Measurements from ENCODE around the gene PIRT.

Gene PIRT

DNA sequence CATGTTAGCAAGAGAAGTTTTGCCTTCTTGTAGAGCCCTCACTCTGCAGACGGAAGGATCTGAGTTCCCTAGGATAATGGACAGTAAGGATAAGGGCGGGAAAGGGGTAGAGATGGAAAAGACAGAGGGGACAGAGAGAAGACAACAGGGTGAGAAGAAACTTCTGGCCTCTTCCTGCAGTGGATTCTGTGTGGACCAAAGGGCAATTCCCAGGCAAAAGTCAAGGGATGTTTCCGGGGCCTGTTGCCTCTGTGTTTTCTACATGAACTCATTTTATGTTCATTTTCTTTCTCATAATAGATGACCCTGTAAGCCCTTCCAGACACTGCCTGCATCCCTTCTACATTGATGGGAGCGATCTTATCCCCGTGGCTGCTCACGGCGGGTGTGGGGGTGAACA, 33.3 kb downstream of the PIRT start:
- no peak for TF ChIP-seq ZNF274 (IDR thresholded peaks at IDR 0.05; ENCODE audit: low read depth, low read length)
- H3K4me3 ChIP-seq (ENCODE audit: low read length) = no peak overlapping the region

DNA sequence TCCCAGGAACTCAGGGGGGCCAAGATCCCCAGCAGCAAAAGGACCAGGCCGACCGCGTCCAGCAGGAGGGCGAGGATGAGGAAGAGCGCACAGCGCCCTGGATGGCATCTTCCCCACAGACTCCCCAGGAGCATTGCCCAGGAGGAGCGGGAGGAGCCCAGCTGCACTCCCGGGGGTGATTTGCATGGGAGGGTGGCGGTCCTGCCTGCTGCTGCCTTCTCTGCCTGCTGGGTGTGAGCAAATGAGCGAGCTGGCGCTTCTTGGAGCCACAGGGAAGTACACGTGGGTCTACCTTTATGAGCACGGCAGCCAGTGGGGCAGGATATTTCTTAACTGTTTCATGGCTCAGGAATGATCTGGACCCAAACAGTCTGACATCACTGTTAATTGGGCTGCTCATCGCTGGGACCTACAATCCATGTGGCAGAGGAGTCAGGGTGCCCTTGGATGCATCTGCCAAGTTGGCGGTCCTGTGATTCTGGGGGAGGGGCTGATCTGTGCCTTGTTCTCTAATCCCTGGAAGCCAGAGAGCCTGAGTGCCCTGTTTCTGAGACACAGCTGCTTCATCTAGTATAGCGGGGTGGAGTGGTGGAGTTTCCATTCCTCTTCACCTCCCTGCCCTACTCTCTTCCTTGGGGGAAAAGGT, 33.9 kb downstream of the PIRT start, which contains the start of gene TMEM238L:
Gene TMEM238L, minus strand, starts transcription at position 270 of the 646 bp plus-strand sequence. Its CDS starts 136 bp downstream, at position 134.
- H3K4me3 ChIP-seq (ENCODE audit: low read length) = no peak within 1 kb of the TSS
- TF ChIP-seq ZNF274 (IDR thresholded peaks at IDR 0.05; ENCODE audit: low read depth, low read length) = no peak

DNA sequence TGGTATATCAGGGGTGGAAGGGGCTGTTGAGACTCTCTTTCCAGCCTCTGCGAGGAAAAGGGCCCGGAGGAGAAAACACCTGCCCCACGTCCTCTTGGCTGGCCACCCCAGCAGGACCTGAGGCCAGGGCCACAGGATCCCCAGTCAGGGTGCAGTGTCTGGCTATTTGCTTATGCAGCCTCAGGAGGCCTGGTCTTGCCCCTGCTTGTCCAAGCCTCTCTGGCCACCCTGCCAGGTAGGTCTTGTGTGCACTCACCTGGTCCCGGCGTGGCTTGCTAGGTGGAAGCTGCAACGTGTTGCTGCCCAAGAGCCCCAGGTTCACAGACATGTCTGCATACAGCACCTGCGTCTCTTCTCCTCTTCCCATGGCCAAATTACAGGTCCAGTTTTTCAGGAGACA, 34.5 kb downstream of the PIRT start:
- H3K4me3 ChIP-seq (ENCODE audit: low read length) = no peak overlapping the region
- TF ChIP-seq ZNF274 (IDR thresholded peaks at IDR 0.05; ENCODE audit: low read depth, low read length) = no peak

DNA sequence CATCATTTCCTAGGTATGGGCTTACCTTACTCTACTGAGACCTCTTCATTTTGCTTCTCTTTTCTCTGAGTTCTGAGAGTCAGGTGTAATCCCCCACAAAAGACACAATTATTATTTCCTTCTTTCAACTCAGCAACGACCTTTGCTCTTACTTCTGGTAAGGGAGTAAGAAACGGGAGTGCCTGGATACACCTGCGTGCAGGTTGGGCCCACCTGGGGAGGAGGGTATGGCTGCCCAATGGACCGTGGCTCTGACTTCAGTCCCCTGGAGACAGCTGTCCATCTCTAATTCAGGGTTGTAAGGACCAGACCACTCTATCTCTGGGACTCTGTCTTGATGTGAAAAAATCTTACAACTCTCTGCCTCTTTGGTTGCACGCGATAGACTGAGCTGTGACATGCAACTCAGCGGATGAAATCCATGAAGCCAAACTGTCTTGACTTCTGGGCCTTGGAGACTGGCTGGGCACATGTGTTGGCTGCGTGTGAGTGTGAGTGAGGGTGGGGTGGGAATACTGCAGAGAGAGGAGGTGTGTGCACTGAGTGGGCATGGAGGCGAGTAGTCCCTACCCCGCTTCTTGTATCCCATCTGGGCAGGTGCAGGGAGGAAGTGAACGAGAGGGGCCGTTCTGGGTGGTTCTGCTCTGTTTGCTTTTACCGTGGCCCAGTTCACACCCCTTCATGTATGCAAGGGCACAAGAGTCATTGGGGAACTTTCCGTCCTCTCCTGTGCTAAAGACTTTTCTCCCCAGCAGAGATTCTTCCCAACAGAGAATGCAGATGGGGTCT, 35.2 kb downstream of the PIRT start:
- TF ChIP-seq ZNF274 (IDR thresholded peaks at IDR 0.05; ENCODE audit: low read depth, low read length) = no peak
- no peak overlapping the region for H3K4me3 ChIP-seq (ENCODE audit: low read length)

DNA sequence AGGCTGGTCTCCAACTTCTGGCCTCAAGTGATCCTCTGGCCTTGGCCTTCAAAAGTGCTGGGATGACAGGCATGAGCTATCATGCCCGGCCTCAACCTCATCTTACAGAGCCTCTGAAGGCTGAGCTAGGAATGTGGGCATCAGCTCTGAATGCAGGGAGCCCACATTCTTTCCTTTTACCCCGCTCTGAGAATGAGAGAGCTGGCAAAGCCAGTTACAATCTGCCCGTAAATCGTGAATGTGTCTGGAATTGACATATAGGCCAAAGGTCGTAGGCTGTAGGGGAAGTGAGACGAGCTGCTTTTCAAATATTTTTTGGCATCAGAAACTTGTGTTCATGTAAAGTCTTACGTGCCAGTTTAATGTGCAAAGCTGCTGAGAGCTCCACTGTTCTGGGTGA, 38.5 kb downstream of the PIRT start:
- TF ChIP-seq ZNF274 (IDR thresholded peaks at IDR 0.05; ENCODE audit: low read depth, low read length) = no peak
- no peak overlapping the region for H3K4me3 ChIP-seq (ENCODE audit: low read length)

DNA sequence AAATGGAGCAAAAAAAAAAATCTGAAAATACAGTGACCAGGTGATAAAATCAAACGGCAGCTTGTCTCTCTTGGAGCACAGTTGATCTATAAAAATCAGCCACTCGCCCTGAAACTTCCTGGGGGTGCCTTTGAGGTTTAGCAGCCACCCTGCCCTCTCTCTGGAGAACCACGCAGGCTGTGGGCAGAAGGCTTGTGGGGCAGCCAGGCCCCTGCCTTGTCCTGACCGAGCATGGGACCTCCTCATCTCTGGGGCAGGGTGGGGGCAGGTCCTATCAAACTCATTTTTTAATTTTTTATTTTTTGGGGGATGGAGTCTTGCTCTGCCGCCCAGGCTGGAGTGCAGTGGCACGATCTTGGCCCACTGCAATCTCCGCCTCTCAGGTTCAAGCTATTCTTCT, 39.0 kb downstream of the PIRT start:
- no peak for TF ChIP-seq ZNF274 (IDR thresholded peaks at IDR 0.05; ENCODE audit: low read depth, low read length)
- H3K4me3 ChIP-seq (ENCODE audit: low read length) = no peak overlapping the region

DNA sequence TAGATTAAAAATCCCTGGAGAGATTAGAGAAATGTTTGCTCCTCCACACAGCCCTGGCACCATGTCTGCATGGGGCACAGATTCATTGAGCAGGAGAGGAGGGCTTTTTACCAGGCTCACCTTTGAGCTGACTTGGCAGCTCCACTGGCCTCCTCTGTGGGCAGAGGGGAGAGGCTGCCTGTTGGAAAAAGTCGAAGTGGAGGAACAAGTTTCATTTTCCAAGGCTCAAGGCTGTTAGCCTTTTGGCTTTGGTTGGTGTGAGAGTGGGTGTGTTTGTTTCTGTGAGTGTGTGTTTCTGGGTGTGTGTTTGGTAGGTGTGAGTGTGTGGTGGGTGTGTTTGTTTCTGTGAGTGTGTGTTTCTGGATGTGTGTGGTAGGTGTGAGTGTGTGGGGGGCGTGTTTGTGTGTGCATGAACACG, 39.5 kb downstream of the PIRT start:
- TF ChIP-seq ZNF274 (IDR thresholded peaks at IDR 0.05; ENCODE audit: low read depth, low read length) = no peak

DNA sequence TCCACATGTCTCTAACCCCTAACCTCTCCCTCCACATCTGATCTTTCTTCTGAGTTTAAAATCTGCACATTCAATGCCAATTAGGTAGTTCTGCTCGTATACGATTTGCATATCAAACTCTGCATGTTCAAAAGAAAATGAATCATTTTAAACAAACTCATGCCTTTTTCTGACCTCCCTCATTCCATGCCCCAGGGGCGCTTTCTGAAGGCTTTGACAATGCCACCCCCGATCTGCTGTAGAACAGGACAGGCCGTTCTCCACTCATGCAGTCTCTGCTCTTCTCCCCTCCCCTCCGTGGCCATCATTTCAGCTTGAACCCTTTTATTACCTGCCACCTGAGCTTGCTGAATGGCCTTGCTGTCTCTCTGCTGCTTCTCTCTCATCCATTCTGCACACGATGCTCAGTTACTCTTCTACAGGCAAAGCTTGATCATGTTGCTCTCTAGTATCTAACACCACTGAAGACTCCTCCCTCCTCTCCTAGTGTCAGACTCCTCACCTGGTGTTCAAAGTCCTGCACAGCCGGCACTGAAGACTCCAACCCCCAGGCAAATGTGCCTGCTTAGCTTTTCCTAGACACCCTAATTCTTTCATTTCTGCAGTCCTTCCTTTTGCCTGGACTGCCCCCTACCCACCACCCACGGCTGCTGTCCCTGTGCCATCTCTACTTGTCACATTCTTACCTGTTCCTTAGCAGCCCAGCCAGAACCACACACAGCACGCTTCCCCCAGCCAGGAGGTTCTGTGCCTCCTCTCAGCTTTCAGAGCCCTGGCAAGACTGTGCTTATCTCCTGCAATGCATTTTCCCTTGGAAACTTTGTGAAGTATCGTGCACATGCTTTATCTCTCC, 40.2 kb downstream of the PIRT start:
- H3K4me3 ChIP-seq (ENCODE audit: low read length) = no peak overlapping the region
- no peak for TF ChIP-seq ZNF274 (IDR thresholded peaks at IDR 0.05; ENCODE audit: low read depth, low read length)

More for the DNA sequence above, 39.5 kb downstream of the PIRT start:
- no peak overlapping the region for H3K4me3 ChIP-seq (ENCODE audit: low read length)

DNA sequence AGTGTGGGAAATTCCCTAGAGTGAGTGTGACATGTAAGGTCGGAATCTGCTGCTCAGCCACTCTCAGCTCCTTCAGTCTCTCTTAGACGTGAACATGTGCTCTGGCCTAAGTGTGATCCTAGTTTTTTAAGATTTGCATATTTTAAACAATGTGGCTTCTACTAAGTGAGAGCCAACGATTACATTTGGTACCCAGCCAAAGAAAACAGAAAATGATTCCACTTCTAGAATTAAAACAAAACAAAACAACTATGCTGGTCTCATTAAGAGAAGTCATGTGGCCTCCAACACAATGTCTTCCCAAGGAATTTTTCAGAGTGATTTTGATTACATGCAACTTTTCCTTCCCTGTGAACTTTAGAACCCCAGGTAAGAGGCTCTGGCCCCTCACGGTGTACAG, 44.1 kb downstream of the PIRT start:
- no peak for TF ChIP-seq ZNF274 (IDR thresholded peaks at IDR 0.05; ENCODE audit: low read depth, low read length)
- no peak overlapping the region for H3K4me3 ChIP-seq (ENCODE audit: low read length)

DNA sequence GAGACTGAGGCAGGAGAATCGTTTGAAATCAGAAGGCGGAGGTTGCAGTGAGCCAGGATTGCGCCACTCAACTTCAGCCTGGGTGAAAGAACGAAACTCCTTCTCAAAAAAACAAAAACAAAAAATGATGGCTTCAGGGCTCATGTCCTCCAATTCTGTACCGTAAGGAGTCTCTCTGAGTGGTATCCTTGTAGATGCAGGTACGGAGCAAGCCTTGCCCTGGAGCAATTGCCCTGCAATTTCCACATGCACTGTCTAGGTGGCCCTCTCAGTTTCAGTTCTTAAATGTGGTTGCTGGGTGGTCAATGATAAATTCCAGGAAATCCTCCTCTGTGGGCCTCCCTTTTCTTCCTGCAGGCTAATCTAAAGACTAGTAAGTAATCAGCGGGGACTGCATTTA, 44.6 kb downstream of the PIRT start:
- TF ChIP-seq ZNF274 (IDR thresholded peaks at IDR 0.05; ENCODE audit: low read depth, low read length) = no peak
- no peak overlapping the region for H3K4me3 ChIP-seq (ENCODE audit: low read length)

DNA sequence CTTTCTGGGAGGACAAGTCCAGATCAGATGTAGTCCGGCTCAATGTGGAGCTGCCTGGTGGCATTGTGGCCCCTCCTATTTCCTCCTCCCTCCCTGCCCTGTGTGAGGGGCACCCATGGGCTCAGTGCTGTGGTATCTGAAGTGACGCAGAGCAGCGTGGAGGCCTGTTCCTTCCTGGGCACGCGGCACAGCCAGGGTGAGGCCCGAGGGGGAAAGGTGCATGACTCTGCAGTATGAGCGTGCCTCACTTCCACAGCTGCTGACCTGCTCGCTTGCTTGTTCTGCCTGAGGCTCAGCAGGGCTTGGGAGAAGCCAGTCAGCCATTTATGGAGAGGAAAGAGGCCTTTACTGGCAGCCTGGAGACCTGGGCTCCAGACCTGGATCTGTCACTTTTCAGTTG, 45.7 kb downstream of the PIRT start:
- H3K4me3 ChIP-seq (ENCODE audit: low read length) = no peak overlapping the region
- no peak for TF ChIP-seq ZNF274 (IDR thresholded peaks at IDR 0.05; ENCODE audit: low read depth, low read length)

DNA sequence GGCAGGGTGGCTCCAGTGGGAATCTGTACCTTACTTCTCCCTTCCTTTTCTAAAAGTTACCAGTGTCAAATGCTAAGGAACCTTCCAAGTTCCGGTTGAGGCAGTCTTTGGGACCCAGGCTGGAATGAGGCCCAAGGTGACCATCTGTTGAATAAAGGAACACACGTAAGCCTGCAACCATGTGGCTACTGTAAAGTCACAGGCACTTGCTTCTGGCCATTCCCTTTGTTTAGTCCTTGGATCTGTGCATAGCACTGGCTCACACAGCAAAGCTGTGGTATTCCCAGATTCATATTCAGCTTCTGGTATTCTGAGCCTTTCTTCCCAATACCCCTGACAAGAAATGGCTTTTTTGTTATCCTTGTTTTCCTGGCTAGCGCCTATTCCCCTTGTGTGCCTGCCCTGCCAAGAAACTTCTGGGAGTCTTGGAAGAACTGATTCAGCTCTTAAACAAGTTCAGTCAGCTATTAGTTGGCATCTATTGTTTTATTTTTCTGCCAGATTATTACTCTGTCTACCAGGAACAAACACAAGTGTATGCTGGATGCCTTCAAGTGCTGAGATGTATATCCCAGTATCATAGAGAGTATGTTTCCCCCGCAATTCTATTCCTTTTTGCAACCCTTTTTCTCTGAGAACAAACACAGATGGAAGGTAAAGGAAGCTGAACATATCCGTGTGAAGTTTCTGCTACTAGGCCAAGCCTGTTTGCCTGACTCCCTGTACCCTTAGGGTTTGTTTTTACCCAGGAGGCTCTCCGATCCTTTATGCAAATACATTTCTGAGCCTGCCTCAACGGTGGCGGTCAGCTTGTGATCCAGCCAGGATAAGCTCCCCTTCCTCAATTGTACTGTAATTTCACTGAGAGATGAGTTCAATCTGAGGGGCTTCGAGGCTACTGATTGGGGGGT, 47.1 kb downstream of the PIRT start:
- no peak for TF ChIP-seq ZNF274 (IDR thresholded peaks at IDR 0.05; ENCODE audit: low read depth, low read length)
- no peak overlapping the region for H3K4me3 ChIP-seq (ENCODE audit: low read length)

DNA sequence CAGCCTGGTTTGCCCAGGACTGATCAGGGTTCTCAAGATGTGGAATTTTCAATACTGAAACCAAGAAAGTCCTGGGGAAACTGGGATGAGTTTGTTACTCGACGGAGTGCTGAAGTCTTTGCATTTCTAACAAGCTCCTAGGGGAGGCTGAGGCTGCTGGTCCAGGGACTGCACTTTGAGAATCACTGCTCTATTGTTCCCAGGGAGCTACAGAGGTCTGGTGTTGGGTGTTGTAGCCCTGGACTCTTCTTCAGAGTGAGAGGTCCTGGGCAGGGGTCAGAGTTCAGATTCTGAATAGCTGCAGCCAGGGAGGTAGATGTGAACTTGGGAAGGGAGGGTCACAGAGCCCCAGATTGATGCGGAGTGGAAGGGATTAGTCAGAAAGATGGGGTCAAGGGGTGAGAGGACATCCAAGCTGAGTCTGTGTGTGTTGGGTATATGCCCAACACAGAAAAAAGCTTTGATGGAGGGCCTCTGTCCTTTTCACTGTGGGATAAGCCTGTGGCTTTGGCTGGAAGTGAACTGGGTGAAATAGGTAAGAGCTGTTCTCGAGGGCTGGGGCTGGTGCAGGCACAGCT, 48.1 kb downstream of the PIRT start:
- no peak for TF ChIP-seq ZNF274 (IDR thresholded peaks at IDR 0.05; ENCODE audit: low read depth, low read length)
- H3K4me3 ChIP-seq (ENCODE audit: low read length) = no peak overlapping the region

All from GM08714 (cell line).